ENCODE data around the gene LAT. TPM values are rescaled to one million over a fixed set of nuclear protein-coding genes. Genes with fewer than 3 reads are reported as not detected.

LAT gene
- total and polyA plus RNA-seq, 2 of the 13 experiments (the other 11 are each of a cell fraction or from before 2014, with no cell fraction given), result 2.0 to 3.0 TPM

DNA sequence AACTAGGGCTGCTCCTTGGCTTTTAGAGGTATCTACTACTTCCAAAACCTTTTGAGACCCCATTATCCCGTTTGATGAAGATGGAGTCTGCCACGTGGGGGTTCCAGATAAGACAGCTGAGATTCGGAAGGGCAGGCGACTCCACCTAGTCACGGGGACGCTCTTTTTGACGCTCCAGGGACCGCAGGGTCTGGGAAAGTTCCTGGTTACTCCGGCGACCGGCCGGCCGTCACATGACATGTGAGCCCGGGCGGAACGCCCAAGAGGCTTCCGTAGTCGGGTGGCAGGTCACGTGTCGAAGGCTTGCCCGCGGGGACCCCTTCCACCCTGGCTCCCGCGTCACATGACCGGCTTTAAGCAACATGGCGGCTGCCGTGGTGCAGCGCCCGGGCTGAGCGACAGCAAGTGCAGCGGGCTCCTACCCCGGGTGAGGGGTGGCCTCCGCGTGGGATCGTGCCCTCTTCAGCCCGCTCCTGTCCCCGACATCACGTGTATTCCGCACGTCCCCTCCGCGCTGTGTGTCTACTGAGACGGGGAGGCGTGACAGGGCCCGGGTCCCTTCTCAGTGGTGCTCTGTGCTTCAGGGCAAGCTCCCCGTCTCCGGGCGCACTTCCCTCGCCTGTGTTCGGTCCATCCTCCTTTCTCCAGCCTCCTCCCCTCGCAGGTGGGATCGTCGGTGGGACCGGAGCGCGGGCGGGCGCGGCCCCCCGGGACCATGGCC is 10.3 kb upstream of the LAT start, which contains the start of gene SPNS1:
SPNS1 (plus strand) TSS at position 342 of the 721 bp plus-strand sequence; CDS start at position 716, 374 bp downstream.
- Histone ChIP-seq H3K4me1 (ENCODE audit: insufficient read depth, low read length) (peaks cover 24% of the 10 kb centered on the region), H4K20me1 (ENCODE audit: insufficient read depth, low read length) (no peaks in the 10 kb centered on the region), H3K36me3 (replicated peaks in 1 of 2; ENCODE audit: control insufficient read depth in 1 of 2, insufficient read depth in 2 of 2, low read length in 2 of 2) (peaks cover 9 to 11% of the 10 kb centered on the region in 2 experiments; a peak in 3 of 5 replicates), H3K9ac (ENCODE audit: insufficient read depth, low read depth, low read length) (peak within 1 kb of the TSS; percentile 88), H3K4me2 (ENCODE audit: low read depth, low read length) (peak within 1 kb of the TSS; percentile 94), H3K27ac (ENCODE audit: extremely low read length, insufficient read depth, low read length) (peak within 1 kb of the TSS; percentile 60), H3K9me3 (ENCODE audit: low read length) (no peaks in the 10 kb centered on the region), H2AFZ (ENCODE audit: low read length) (peak within 1 kb of the TSS; percentile 90), H3K79me2 (ENCODE audit: insufficient read depth, low read length) (peaks cover 17% of the 10 kb centered on the region), H3K4me3 (replicated peaks in 1 of 3; ENCODE audit: insufficient read depth in 1 of 3, low read depth in 2 of 3, low read length in 3 of 3) (peak within 1 kb of the TSS; percentile 93 to 100 (median 100)), H3K27me3 (ENCODE audit: control insufficient read depth in 1 of 2, insufficient read depth in 2 of 2, low read length in 2 of 2) (no peaks in the 10 kb centered on the region; a peak in 1 of 5 replicates)
- ATAC-seq, result peak; percentile 91
- DNase-seq (ENCODE audit: low spot score), result peak; percentile 94
- WGBS (ENCODE audit: low lambda C conversion rate), result 0% methylated on average over 28 of the region's 60 CpGs
- CTCF ChIA-PET (ENCODE audit: low intra/inter-chr PET ratio, low total read pairs), result no interaction called here
- POLR2A ChIA-PET, result interaction anchor here (1.0 to 1.9 kb wide), 8 partner anchors 8 to 152 kb away, joined by 3 to 10 read pairs (median 5); partner anchors contain the start of genes ATXN2L, NFATC2IP and TUFM
- intact Hi-C loops (cut with micrococcal nuclease; ENCODE audit: unreplicated experiment), result no loop called here
- BruUV-seq (replicated peaks), result no TSS peak
- FAIRE-seq, result peak; percentile 84
- in situ Hi-C loops (cut with HindIII; ENCODE audit: extremely low pct_ligation_motif_present, low pct_unique_long_range_greater_than_20kb), result no loop called here
- TF ChIP-seq GLMP (CRISPR knock-in tag; IDR thresholded peaks at IDR 0.05; ENCODE audit: borderline replicate concordance) (no peak), DPF2 (CRISPR knock-in tag; IDR thresholded peaks at IDR 0.05; ENCODE audit: borderline replicate concordance, low read depth) (no peak), GZF1 (CRISPR knock-in tag; IDR thresholded peaks at IDR 0.05) (no peak), JUNB (CRISPR knock-in tag; IDR thresholded peaks at IDR 0.05; ENCODE audit: borderline replicate concordance) (no peak), NFE2 (CRISPR knock-in tag; IDR thresholded peaks at IDR 0.05) (no peak), CEBPZ (IDR thresholded peaks at IDR 0.05; ENCODE audit: low read length) (no peak), MEIS1 (CRISPR knock-in tag; IDR thresholded peaks at IDR 0.05; ENCODE audit: borderline replicate concordance) (peak; percentile 93), HIC2 (CRISPR knock-in tag; IDR thresholded peaks at IDR 0.05; ENCODE audit: low read depth) (no peak; the same call in none of the 2 replicates)
- TF ChIP-seq, protein P1, sequence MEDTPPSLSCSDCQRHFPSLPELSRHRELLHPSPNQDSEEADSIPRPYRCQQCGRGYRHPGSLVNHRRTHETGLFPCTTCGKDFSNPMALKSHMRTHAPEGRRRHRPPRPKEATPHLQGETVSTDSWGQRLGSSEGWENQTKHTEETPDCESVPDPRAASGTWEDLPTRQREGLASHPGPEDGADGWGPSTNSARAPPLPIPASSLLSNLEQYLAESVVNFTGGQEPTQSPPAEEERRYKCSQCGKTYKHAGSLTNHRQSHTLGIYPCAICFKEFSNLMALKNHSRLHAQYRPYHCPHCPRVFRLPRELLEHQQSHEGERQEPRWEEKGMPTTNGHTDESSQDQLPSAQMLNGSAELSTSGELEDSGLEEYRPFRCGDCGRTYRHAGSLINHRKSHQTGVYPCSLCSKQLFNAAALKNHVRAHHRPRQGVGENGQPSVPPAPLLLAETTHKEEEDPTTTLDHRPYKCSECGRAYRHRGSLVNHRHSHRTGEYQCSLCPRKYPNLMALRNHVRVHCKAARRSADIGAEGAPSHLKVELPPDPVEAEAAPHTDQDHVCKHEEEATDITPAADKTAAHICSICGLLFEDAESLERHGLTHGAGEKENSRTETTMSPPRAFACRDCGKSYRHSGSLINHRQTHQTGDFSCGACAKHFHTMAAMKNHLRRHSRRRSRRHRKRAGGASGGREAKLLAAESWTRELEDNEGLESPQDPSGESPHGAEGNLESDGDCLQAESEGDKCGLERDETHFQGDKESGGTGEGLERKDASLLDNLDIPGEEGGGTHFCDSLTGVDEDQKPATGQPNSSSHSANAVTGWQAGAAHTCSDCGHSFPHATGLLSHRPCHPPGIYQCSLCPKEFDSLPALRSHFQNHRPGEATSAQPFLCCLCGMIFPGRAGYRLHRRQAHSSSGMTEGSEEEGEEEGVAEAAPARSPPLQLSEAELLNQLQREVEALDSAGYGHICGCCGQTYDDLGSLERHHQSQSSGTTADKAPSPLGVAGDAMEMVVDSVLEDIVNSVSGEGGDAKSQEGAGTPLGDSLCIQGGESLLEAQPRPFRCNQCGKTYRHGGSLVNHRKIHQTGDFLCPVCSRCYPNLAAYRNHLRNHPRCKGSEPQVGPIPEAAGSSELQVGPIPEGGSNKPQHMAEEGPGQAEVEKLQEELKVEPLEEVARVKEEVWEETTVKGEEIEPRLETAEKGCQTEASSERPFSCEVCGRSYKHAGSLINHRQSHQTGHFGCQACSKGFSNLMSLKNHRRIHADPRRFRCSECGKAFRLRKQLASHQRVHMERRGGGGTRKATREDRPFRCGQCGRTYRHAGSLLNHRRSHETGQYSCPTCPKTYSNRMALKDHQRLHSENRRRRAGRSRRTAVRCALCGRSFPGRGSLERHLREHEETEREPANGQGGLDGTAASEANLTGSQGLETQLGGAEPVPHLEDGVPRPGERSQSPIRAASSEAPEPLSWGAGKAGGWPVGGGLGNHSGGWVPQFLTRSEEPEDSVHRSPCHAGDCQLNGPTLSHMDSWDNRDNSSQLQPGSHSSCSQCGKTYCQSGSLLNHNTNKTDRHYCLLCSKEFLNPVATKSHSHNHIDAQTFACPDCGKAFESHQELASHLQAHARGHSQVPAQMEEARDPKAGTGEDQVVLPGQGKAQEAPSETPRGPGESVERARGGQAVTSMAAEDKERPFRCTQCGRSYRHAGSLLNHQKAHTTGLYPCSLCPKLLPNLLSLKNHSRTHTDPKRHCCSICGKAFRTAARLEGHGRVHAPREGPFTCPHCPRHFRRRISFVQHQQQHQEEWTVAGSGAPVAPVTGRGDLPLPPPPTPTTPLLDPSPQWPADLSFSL (CRISPR knock-in tag; IDR thresholded peaks at IDR 0.05), result 0 out of 2 replicates have a peak, but pooled peaks have one; percentile 34

Data from HepG2 (cell line).